HCT116 (cell line): ENCODE measurements around the gene ADK. TPM values are rescaled to one million over a fixed set of nuclear protein-coding genes. Genes with fewer than 3 reads are reported as not detected.

Source experiments
- ATAC-seq: fragments of 200-7000 bp; cut with Tn5 transposase; 2 replicates; pipeline ENCODE4 v1.9.1; 2020; ENCODE audit warnings: mild to moderate bottlenecking, moderate library complexity
- BruUV-seq: library from RNA; stranded (reverse); fragments of 400-500 nt; replicated peaks from 2 replicates; lab custom pipeline; 2021; lab: Mats Ljungman, UMichigan
- CTCF ChIA-PET: fragments of 300-600 bp; sonication (Branson Sonifier 250); formaldehyde crosslinking; loops from one replicate; lab custom pipeline; 2021; ENCODE audit warnings: antibody characterized with exemption; lab: Charles Lee
- POLR2A ChIA-PET: fragments of 300-600, 350-600 bp; sonication (Branson Sonifier 250); formaldehyde crosslinking; loops from one replicate; lab custom pipeline; 2021; ENCODE audit warnings: antibody characterized with exemption; lab: Charles Lee
- RAD21 ChIA-PET, 2 experiments: fragments of 300-600 bp; sonication (Branson Sonifier 250); formaldehyde crosslinking; loops; one replicate each; lab custom pipeline; 2023; ENCODE audit warnings: low total read pairs in 2 of 2; ENCODE audit not compliant: uncharacterized antibody in 2 of 2, unreplicated experiment in 2 of 2, low non-redundant PET in 1 of 2; lab: Charles Lee
- DNase-seq: peaks from one replicate; pipeline ENCODE4 v3.0.0-alpha.2; 2010; ENCODE audit warnings: low read depth, low spot score
- H2AFZ ChIP-seq: fragments of 200-600 bp; shearing (Covaris generic), sonication (generic); 2 replicates; pipeline ENCODE4 v1.6.1; 2017; ENCODE audit warnings: low read depth, mixed run types, mixed read lengths, antibody characterized with exemption, low read length; ENCODE audit not compliant: poor library complexity, severe bottlenecking
- H3K27ac ChIP-seq: 2 replicates; pipeline ENCODE4 v1.5.1; 2012; ENCODE audit warnings: low read depth, low read length
- H3K27me3 ChIP-seq: fragments of 200-600 bp; sonication (generic); 2 replicates; pipeline ENCODE4 v1.6.1; 2016; ENCODE audit warnings: mixed run types, low read length, mixed read lengths; ENCODE audit not compliant: insufficient read depth
- H3K36me3 ChIP-seq, 2 experiments: fragments of 200-500 bp in 1 of 2; fragments of 200-600 bp in 1 of 2; sonication (Bioruptor generic) in 1 of 2; sonication (generic) in 1 of 2; 2 replicates each; pipeline versions ENCODE4 v1.5.1 to v1.6.1; 2014 to 2016; ENCODE audit warnings: low read length in 2 of 2, inconsistent platforms in 1 of 2, mixed read lengths in 1 of 2, mixed run types in 1 of 2; ENCODE audit not compliant: insufficient read depth in 2 of 2, control insufficient read depth in 1 of 2
- H3K4me1 ChIP-seq, 2 experiments: fragments of 200-600 bp in 1 of 2; sonication (generic) in 1 of 2; 2 replicates each; pipeline versions ENCODE4 v1.5.1 to v1.6.1; 2012 to 2017; ENCODE audit warnings: low read length in 2 of 2, inconsistent platforms in 1 of 2, mild to moderate bottlenecking in 1 of 2, mixed read lengths in 1 of 2, mixed run types in 1 of 2, moderate library complexity in 1 of 2; ENCODE audit not compliant: insufficient read depth in 2 of 2, control insufficient read depth in 1 of 2
- H3K4me2 ChIP-seq: fragments of 200-600 bp; sonication (generic); 2 replicates; pipeline ENCODE4 v1.6.1; 2017; ENCODE audit warnings: mixed run types, low read length, mixed read lengths
- H3K4me3 ChIP-seq, 2 experiments: fragments of 200-600 bp in 1 of 2; sonication (generic) in 1 of 2; replicated peaks in 1 of 2; 2 replicates each; pipeline ENCODE4 v1.5.1; 2011 to 2016; ENCODE audit warnings: low read length in 2 of 2, control low read depth in 1 of 2, low read depth in 1 of 2, mild to moderate bottlenecking in 1 of 2, mixed read lengths in 1 of 2, mixed run types in 1 of 2
- H3K79me2 ChIP-seq: fragments of 200-600 bp; sonication (generic); 2 replicates; pipeline ENCODE4 v1.6.1; 2017; ENCODE audit warnings: mild to moderate bottlenecking, mixed run types, low read length, moderate library complexity, mixed read lengths; ENCODE audit not compliant: insufficient read depth
- H3K9ac ChIP-seq: fragments of 200-600 bp; sonication (generic); 2 replicates; pipeline ENCODE4 v1.6.1; 2016; ENCODE audit warnings: low read length, mixed read lengths
- H3K9me2 ChIP-seq: fragments of 200-600 bp; sonication (generic), shearing (Covaris generic); 2 replicates; pipeline ENCODE4 v1.6.1; 2017; ENCODE audit warnings: mixed run types, mild to moderate bottlenecking, moderate library complexity; ENCODE audit not compliant: insufficient read depth
- H3K9me3 ChIP-seq, 2 experiments: fragments of 200-500 bp in 1 of 2; fragments of 200-600 bp in 1 of 2; sonication (Bioruptor generic) in 1 of 2; sonication (generic) in 1 of 2; 2 replicates each; pipeline ENCODE4 v1.6.1; 2014 to 2017; ENCODE audit warnings: low read length in 2 of 2, mixed read lengths in 2 of 2, inconsistent platforms in 1 of 2, low read depth in 1 of 2, mild to moderate bottlenecking in 1 of 2, mixed run types in 1 of 2, moderate library complexity in 1 of 2; ENCODE audit not compliant: control insufficient read depth in 1 of 2, insufficient read depth in 1 of 2
- H4K20me1 ChIP-seq: fragments of 200-600 bp; sonication (generic), shearing (Covaris generic); 2 replicates; pipeline ENCODE4 v1.6.1; 2017; ENCODE audit warnings: mixed run types, mild to moderate bottlenecking, moderate library complexity; ENCODE audit not compliant: insufficient read depth
- CBX3 ChIP-seq: IDR thresholded peaks from 2 replicates; pipeline ENCODE4 v1.6.1; 2012; ENCODE audit warnings: low read depth
- ELF1 ChIP-seq: IDR thresholded peaks from 2 replicates; pipeline ENCODE4 v1.6.1; 2012; ENCODE audit warnings: low read depth, borderline replicate concordance
- EZH2 ChIP-seq: fragments of 200-600 bp; sonication (generic); IDR thresholded peaks from 2 replicates; pipeline ENCODE4 v1.6.1; 2017; ENCODE audit warnings: antibody characterized with exemption, mixed run types
- EZH2phosphoT487 ChIP-seq: fragments of 200-600 bp; IDR thresholded peaks from 2 replicates; pipeline ENCODE4 v1.6.1; 2018; ENCODE audit warnings: antibody characterized with exemption, borderline replicate concordance
- MAX ChIP-seq: IDR thresholded peaks from 2 replicates; pipeline ENCODE4 v1.6.1; 2012
- POLR2A ChIP-seq: IDR thresholded peaks from 2 replicates; pipeline ENCODE4 v1.7.0; 2011; ENCODE audit warnings: borderline replicate concordance; ENCODE audit not compliant: insufficient read depth, insufficient read length; ENCODE audit errors: extremely low read depth
- POLR2AphosphoS5 ChIP-seq: IDR thresholded peaks from 2 replicates; pipeline ENCODE4 v1.6.1; 2011; ENCODE audit warnings: mild to moderate bottlenecking, low read depth, low read length, moderate library complexity
- SIN3A ChIP-seq: IDR thresholded peaks from 2 replicates; pipeline ENCODE4 v1.6.1; 2012; ENCODE audit warnings: low read depth
- SP1 ChIP-seq: IDR thresholded peaks from 2 replicates; pipeline ENCODE4 v1.6.1; 2012; ENCODE audit warnings: low read depth
- SRF ChIP-seq: IDR thresholded peaks from 2 replicates; pipeline ENCODE4 v1.6.1; 2012; ENCODE audit warnings: low read depth
- YY1 ChIP-seq: IDR thresholded peaks from 2 replicates; pipeline ENCODE4 v1.6.1; 2011; ENCODE audit warnings: low read length, low read depth, moderate library complexity, mild to moderate bottlenecking; ENCODE audit not compliant: insufficient replicate concordance; ENCODE audit errors: extremely low read depth
- ZFX ChIP-seq: fragments of 450-650 bp; IDR thresholded peaks from 2 replicates; pipeline ENCODE4 v1.6.1; 2017
- ZNF274 ChIP-seq: fragments of 200-500 bp; sonication (Bioruptor generic); IDR thresholded peaks from 2 replicates; pipeline ENCODE4 v1.6.1; 2014; ENCODE audit warnings: mild to moderate bottlenecking, low read depth, low read length, inconsistent platforms
- intact Hi-C: fragments of 100-400 bp; cut with micrococcal nuclease; formaldehyde crosslinking; loops from 2 replicates; pipeline ENCODE4 v1.10.0; 2022
- total RNA-seq: library from RNA; stranded (reverse); gene quantifications from one replicate; pipeline ENCODE4 v1.2.1, GENCODE V29; 2021; ENCODE audit not compliant: unreplicated experiment
- TF ChIP-seq, protein P1 (sequence below), 3 experiments: fragments of 200-600 bp in 1 of 3; sonication (generic) in 1 of 3; IDR thresholded peaks in 2 of 3; conservative IDR thresholded peaks in 1 of 3; 2 replicates each; pipeline ENCODE4 v1.5.1; 2012 to 2017; ENCODE audit warnings: low read depth in 2 of 3, low read length in 2 of 3, antibody characterized with exemption in 1 of 3, borderline replicate concordance in 1 of 3, control low read depth in 1 of 3, mild to moderate bottlenecking in 1 of 3, mixed read lengths in 1 of 3, mixed run types in 1 of 3, moderate library complexity in 1 of 3; ENCODE audit not compliant: insufficient read depth in 1 of 3

The ADK gene
- total RNA-seq, 1 experiment from 2014 or later, result 55.0 TPM

DNA sequence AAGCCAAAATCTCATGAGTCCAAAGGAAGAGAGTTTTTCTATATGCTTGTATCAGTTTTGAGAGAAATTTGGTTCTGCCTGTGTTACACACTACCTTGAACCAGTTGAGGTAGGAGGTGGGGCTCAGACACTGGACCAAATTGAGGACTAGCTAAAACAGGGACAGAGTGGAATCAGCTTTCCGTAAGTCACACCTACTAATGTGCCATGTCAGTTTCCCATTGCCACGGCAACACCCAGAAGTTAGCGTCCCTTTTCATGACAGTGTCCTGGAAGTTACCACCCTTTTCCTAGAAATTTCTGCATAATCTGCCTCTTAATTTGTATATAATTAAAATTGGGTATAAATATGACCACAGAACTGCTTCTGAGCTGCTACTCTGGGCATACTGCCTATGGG lies 9.0 kb downstream of the ADK start:
- RAD21 ChIA-PET, result no interaction called here
- CTCF ChIA-PET, result no interaction called here
- H3K4me1 ChIP-seq, result peaks cover 7% of the 10 kb centered on the region in 2 experiments; a peak in 3 of 4 replicates
- no peaks in the 10 kb centered on the region for H3K36me3 ChIP-seq
- intact Hi-C loops, result no loop called here
- POLR2A ChIA-PET, result no interaction called here
- H3K9me2 ChIP-seq, result no peaks in the 10 kb centered on the region
- H3K79me2 ChIP-seq, result peaks cover 50% of the 10 kb centered on the region
- H3K27me3 ChIP-seq, result no peaks in the 10 kb centered on the region
- no peak overlapping the region for H3K9ac ChIP-seq
- no peak overlapping the region for H3K4me3 ChIP-seq
- H3K9me3 ChIP-seq, result no peaks in the 10 kb centered on the region
- ATAC-seq (no peak), DNase-seq (no peak)
- H2AFZ ChIP-seq, result no peak overlapping the region
- no peaks in the 10 kb centered on the region for H4K20me1 ChIP-seq
- no peak overlapping the region for H3K27ac ChIP-seq
- TF ChIP-seq SRF, result no peak
- no peak for TF ChIP-seq ELF1
- no peak for TF ChIP-seq EZH2
- no peak for TF ChIP-seq SP1
- TF ChIP-seq SIN3A, result no peak
- TF ChIP-seq POLR2AphosphoS5, result no peak
- TF ChIP-seq ZNF274, result no peak
- TF ChIP-seq, protein P1, sequence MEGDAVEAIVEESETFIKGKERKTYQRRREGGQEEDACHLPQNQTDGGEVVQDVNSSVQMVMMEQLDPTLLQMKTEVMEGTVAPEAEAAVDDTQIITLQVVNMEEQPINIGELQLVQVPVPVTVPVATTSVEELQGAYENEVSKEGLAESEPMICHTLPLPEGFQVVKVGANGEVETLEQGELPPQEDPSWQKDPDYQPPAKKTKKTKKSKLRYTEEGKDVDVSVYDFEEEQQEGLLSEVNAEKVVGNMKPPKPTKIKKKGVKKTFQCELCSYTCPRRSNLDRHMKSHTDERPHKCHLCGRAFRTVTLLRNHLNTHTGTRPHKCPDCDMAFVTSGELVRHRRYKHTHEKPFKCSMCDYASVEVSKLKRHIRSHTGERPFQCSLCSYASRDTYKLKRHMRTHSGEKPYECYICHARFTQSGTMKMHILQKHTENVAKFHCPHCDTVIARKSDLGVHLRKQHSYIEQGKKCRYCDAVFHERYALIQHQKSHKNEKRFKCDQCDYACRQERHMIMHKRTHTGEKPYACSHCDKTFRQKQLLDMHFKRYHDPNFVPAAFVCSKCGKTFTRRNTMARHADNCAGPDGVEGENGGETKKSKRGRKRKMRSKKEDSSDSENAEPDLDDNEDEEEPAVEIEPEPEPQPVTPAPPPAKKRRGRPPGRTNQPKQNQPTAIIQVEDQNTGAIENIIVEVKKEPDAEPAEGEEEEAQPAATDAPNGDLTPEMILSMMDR (IDR thresholded peaks at IDR 0.05 in 2 of 3, conservative IDR thresholded peaks at IDR 0.05 in 1 of 3; ENCODE audit: borderline replicate concordance in 1 of 3, insufficient read depth in 1 of 3, low read depth in 2 of 3, low read length in 2 of 3), result no peak
- no peak for TF ChIP-seq POLR2A
- TF ChIP-seq EZH2phosphoT487, result no peak
- TF ChIP-seq MAX, result no peak
- TF ChIP-seq CBX3, result no peak
- no peak for TF ChIP-seq YY1
- TF ChIP-seq ZFX, result no peak
- H3K4me2 ChIP-seq, result no peak overlapping the region
- BruUV-seq, result no TSS peak
